Ramos (cell line): ENCODE results near the gene FLYWCH2.

ENCODE experiments used
- in situ Hi-C: fragments of 300-500 bp; cut with MboI; formaldehyde crosslinking; loops from one replicate; pipeline ENCODE4 v1.14.3; 2022; ENCODE audit warnings: low sequenced_read_pairs; ENCODE audit not compliant: unreplicated experiment

FLYWCH2 gene

DNA sequence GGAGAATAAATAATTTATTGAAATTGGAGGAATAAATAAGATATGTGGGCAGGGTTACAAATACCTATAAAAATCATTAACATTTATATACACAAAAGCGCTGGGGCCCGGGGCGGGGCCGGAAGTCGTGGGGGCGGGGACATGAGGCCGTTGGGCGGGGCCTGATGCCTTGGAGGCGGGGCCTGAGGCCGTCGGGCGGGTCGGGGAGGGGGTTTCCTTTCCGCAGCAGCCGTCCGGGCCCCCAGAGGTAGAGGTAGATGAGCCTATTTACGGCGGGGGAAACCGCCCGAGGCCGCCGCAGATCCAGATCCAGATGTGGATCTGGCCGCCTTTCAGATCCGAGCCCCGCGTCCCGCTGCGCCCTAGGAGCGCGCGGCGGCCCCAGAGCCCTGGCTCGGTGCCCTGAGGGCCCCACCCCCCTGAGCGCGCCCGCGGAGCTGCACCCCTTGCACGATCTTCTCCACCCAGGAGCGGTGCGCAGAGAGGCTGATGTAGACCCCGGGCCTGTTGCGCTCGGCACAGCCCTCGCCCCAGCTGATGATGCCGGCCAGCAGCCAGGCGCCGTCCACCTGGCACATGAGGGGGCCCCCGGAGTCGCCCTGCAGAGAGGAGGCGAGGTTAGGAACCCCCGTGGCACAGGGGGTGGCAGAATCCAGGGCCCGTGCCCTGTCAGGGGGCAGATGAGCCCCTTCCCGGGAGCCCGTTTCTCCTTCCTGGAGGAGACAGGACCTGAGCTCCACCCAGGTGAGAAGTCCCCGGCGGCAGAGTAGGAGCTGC, 30.1 kb upstream of the FLYWCH2 start:
- in situ Hi-C loops, result no loop called here

DNA sequence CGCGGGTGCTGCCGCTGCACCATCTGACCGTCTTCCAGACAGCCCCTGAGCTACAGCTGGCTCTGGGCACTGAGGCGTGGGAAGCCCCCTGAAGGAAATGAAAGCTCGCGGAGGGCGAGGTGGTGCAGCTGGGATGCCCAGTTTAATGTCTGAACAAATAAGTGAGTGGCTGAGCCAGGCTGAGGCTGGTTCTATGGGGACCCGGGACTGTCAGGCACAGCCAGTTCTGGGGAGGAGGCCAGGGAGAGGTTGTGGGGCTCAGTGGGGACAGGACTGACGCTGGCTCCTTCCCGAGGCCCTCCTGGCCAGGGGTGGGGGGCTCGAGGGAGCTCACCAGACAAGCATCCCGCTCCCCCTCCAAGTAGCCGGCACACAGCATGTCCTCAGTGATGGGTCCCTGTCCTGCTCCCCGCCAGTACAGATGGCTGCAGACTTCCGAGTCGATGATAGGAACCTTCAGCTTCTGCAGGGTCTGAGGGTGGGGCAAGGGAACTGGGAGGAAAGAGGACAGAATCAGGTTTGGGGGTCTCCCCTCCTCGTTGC, 29.4 kb upstream of the FLYWCH2 start:
- in situ Hi-C loops, result no loop called here

DNA sequence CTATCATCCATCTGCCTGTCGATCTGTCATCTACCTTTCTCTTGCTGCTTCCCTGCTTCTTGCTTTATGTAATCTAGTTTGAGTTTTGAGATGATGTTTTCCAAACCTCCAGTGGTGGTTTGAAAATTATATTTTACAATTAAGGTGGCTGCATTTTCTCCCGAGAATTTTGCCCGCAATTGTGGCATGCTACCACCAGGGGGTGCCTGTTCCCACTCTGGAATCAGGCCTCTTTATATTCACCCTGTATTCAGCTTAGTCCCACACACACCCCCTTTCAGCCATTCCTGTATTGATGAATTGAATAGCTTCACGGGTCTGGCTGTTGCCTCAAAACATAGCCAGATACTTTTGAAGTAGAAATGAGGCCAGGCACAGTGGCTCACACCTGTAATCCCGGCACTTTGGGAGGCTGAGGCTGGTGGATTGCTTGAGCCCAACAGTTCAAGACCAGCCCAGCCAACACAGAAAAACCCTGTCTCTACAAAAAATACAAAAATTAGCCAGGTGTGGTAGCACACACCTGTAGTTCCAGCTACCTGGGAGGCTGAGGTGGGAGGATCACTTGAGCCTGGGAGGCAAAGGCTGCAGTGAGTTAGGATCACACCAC, 28.2 kb upstream of the FLYWCH2 start:
- in situ Hi-C loops, result no loop called here

DNA sequence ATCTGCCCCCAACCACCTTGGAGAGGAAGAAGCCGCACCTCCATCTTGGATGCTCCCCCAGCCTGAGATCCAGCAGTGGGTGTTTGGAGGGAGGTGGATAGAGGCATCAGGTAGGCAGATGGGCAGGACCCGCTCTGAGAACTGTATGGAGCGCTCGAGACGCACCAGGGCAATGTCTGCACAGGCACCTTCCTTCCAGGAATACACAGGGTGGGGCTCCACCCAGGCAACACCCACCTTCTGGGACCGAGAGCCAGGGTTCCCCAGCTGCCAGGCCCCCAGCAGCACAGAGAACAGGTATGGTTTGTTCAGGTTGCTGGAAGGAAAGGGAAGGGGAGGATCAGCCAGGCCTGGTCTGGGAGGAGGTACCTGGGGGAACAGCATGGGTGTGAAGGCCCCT, 27.5 kb upstream of the FLYWCH2 start:
- in situ Hi-C loops, result no loop called here

- in situ Hi-C loops, result no loop called here
Measured at GRCh38 chr16:2856061-2856670, 26.8 kb upstream of the FLYWCH2 start.

- in situ Hi-C loops, result no loop called here
Measured at GRCh38 chr16:2856686-2857450, 26.1 kb upstream of the FLYWCH2 start.

DNA sequence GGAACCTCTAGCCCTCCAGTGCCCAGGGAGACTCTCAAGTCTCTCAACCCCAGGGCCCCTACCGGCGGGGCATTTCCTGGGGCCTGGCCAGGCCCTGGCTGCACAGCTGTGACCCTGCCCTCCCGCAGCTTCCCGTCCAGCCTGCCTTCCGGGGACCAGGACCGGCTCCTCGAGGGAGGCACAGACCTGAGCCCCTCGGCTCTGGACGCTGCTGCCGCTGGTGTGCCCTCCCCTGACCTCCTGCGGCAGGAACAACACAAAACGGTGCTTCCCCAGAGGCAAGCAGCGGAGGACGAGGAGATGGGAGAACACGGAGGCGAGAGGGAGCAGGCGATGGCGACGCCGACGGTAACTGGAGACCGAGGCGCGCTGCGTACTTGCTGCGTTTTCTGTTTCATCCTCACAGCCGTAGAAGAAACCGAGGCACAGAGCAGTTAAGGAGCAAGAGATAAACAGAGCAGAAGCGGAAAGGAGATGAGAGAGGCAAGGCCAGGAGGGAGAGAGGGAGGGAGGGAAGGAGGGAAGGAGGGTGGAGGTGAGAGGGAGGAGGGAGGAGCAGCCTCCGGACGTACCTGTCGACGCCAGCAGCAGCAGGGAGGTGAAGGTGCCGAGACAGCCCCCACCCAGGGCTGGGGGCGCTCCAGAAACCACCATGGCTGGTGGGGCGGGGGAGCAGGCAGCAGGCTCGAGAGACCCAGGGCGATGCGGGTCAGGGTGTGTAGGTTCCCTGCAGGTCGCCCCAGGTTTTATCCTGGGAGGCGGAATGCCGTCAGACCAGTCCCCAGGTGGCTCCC, 25.4 kb upstream of the FLYWCH2 start, which contains the start of gene PRSS22:
TSS of gene PRSS22 (minus strand) at position 720 of the 794 bp plus-strand sequence. CDS start at position 654, 66 bp downstream.
- in situ Hi-C loops, result no loop called here

DNA sequence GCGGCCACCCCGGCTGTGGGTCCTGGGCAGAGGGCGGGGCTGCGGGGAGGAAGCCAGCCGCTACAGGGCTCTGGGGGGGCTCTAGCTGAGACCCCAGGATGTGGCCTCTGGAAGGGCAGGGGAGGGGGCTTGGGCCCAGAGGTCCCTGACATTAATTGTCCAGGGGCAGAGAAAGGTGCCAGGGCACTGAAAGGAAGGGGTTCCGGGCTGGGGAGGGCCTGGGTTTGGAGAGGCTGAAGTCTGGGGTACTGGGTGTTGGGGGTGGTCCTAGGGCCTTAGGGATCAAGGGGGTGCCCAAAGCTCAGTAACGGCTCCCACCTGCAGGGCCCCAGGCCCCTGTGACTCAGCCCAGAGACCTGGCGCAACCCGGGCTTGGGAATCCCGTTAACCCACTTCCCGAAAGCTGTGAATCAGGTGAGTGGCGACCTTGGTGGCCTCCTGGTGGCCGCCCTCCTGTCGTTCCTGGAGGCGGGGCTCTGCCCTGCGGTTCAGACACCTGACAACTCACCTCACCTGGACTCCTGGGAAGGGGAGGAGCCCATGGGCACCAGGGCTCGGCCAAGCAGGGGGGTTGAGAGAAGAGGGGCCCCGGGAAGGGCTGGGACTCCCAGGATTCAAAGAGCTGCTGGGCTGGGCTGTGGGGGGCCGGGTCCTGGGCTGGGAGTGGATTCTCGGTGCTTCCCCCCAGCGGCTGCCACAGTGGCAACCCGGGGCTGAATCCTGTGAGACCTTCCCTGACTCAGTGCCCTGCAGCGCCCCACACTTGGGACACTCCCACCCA, 24.6 kb upstream of the FLYWCH2 start:
- in situ Hi-C loops, result no loop called here

- in situ Hi-C loops, result no loop called here
Measured at GRCh38 chr16:2859686-2860265, 23.2 kb upstream of the FLYWCH2 start.

- in situ Hi-C loops, result no loop called here
Measured at GRCh38 chr16:2860826-2861567, 22.0 kb upstream of the FLYWCH2 start.

GRCh38 chr16:2865651-2866050, 17.4 kb upstream of the FLYWCH2 start:
- in situ Hi-C loops, result no loop called here

- in situ Hi-C loops, result no loop called here
Measured at GRCh38 chr16:2866431-2866830, 16.6 kb upstream of the FLYWCH2 start.

DNA sequence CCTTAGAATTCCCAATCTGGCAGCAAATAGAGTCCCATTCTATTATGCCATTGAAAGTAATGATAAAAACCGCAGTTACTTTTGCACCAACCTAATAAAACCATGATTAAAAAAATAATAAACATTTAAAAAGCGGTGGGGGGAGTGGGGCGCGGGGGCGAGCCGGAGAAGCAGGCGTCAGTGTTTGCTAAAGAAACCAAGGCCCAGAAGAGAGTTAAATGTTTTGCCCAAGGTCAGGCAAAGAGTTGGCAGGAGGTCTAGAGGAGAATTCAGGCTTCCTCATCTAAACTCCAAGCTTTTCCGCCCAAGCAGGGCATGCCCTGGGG, 15.4 kb upstream of the FLYWCH2 start:
- in situ Hi-C loops, result no loop called here

DNA sequence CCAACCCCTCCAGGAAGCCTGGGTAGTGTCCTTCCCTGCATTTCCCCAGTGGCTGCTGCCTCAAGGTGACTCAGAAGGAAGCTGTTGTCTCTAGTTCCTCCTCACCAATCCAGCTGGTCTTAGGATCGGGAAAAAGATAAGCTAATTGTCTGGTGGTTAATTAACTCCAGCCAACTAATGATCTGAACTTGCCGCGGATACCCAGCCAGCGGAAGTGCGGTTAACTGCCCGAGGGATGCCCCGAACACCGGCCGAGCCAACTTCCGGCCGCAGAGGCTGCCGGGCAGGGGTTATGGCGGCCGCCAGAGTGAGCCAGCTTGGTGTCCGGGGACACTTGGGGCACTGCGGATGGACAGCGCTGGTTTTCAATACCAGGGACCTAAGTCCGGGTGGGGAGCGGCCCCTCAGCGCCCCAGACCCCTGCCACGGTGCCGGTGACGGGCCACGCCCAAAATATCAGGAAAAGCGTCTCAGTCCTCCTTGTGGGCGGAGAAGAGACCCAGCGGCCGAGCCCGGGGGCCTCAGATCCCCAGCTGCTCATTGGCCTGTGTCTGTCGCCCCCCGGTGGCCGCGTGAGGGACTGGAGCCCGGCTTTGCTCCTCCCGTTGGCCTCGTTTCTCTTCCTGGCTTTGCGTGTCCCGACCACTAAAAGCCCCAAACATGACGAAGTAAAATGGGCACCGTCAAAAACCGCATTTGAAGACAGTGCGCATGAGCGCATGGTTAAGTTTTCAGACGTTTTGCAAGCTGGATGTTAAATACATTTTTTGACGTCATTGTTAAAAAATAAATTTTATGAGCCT, 14.8 kb upstream of the FLYWCH2 start:
- in situ Hi-C loops, result no loop called here

DNA sequence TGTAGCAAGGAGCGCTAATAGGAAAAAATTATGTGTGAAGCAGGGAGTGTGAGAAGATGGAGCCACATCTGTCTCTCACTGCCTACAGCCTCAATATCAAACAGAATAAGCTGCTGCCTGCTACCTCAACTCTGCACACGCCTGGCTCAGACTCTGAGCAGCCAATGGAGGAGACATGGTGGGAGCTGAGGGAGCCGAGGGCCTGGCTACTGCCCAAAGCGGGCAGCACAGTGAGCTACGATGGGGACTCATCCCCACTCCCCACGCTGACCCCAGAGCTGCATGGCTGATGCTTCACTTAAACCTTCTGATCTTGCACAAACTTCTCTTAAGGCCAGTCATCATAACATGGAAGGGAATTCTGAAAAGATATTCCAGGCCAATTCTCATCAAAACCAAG, 11.1 kb upstream of the FLYWCH2 start:
- in situ Hi-C loops, result loop anchor here (5.0 kb wide), 1 partner anchor 40 kb away; the partner anchor contains the start of gene FLYWCH1

- in situ Hi-C loops, result loop anchor here (5.0 kb wide), 1 partner anchor 38 kb away; the partner anchor contains the start of gene FLYWCH1
Measured at GRCh38 chr16:2874032-2874911, 8.7 kb upstream of the FLYWCH2 start.
